GM21825 (cell line): ENCODE results near the gene PDGFRB.

Source experiments
- ATAC-seq: cut with Tn5 transposase; IDR thresholded peaks from one replicate; pipeline ENCODE4 v1.9.1; 2021; ENCODE audit warnings: mild to moderate bottlenecking, moderate library complexity; ENCODE audit not compliant: unreplicated experiment

PDGFRB gene

GRCh38 chr5:150147670-150148069 lies 8.0 kb downstream of the PDGFRB start:
- ATAC-seq, result no peak

GRCh38 chr5:150146862-150147601 lies 8.6 kb downstream of the PDGFRB start:
- no peak for ATAC-seq

GRCh38 chr5:150146235-150146634 lies 9.4 kb downstream of the PDGFRB start:
- no peak for ATAC-seq

GRCh38 chr5:150144879-150145278 lies 10.8 kb downstream of the PDGFRB start:
- ATAC-seq, result no peak

- ATAC-seq, result no peak
Measured at GRCh38 chr5:150144246-150144801, 11.3 kb downstream of the PDGFRB start.

- ATAC-seq, result no peak
Measured at GRCh38 chr5:150143350-150144245, 12.0 kb downstream of the PDGFRB start.

- no peak for ATAC-seq
Measured at GRCh38 chr5:150142959-150143349, 12.7 kb downstream of the PDGFRB start.

- no peak for ATAC-seq
Measured at GRCh38 chr5:150142185-150142958, 13.3 kb downstream of the PDGFRB start.

- no peak for ATAC-seq
Measured at GRCh38 chr5:150141544-150142184, 14.0 kb downstream of the PDGFRB start.

- ATAC-seq, result no peak
Measured at GRCh38 chr5:150140830-150141229, 14.8 kb downstream of the PDGFRB start.

- no peak for ATAC-seq
Measured at GRCh38 chr5:150139334-150139733, 16.3 kb downstream of the PDGFRB start.

GRCh38 chr5:150138551-150139265 lies 16.9 kb downstream of the PDGFRB start:
- no peak for ATAC-seq

- ATAC-seq, result no peak
Measured at GRCh38 chr5:150137997-150138396, 17.6 kb downstream of the PDGFRB start.

GRCh38 chr5:150137168-150137957 lies 18.3 kb downstream of the PDGFRB start:
- ATAC-seq, result no peak

- no peak for ATAC-seq
Measured at GRCh38 chr5:150136305-150137167, 19.1 kb downstream of the PDGFRB start.

- ATAC-seq, result no peak
Measured at GRCh38 chr5:150135557-150136304, 19.9 kb downstream of the PDGFRB start.

- ATAC-seq, result no peak
Measured at GRCh38 chr5:150134198-150134588, 21.5 kb downstream of the PDGFRB start.
